ENCODE measurements around the gene MPRIP. TPM values are rescaled to one million over a fixed set of nuclear protein-coding genes. Genes with fewer than 3 reads are reported as not detected.

MPRIP gene
- total RNA-seq, 1 experiment from 2014 or later = 258 TPM

GRCh38 chr17:17035920-17036523, 6.2 kb upstream of the MPRIP start:
- no peaks in the 10 kb centered on the region for H4K20me1 ChIP-seq (ENCODE audit: insufficient read depth)
- no peaks in the 10 kb centered on the region for H3K36me3 ChIP-seq (ENCODE audit: control insufficient read depth in 1 of 2, insufficient read depth in 2 of 2, low read length in 2 of 2)
- H3K4me1 ChIP-seq (ENCODE audit: control insufficient read depth in 1 of 2, insufficient read depth in 2 of 2, low read length in 2 of 2) = peaks cover 25 to 45% of the 10 kb centered on the region in 2 experiments; a peak in 3 of 4 replicates
- no peak overlapping the region for H3K27ac ChIP-seq (ENCODE audit: low read depth, low read length)
- no peak overlapping the region for H3K4me3 ChIP-seq (replicated peaks in 1 of 2; ENCODE audit: low read depth in 1 of 2, low read length in 2 of 2)
- intact Hi-C loops (cut with micrococcal nuclease) = no loop called here
- POLR2A ChIA-PET = interaction anchor here (2.8 kb wide), 1 partner anchor 8 kb away, joined by 15 read pairs; no protein-coding TSS in a partner anchor
- no peaks in the 10 kb centered on the region for H3K27me3 ChIP-seq (ENCODE audit: insufficient read depth, low read length)
- ATAC-seq (no peak), DNase-seq (ENCODE audit: low read depth, low spot score) (no peak)
- no peaks in the 10 kb centered on the region for H3K9me2 ChIP-seq (ENCODE audit: insufficient read depth)
- BruUV-seq (replicated peaks) = no TSS peak
- no peaks in the 10 kb centered on the region for H3K79me2 ChIP-seq (ENCODE audit: insufficient read depth, low read length)
- no peaks in the 10 kb centered on the region for H3K9me3 ChIP-seq (ENCODE audit: control insufficient read depth in 1 of 2, insufficient read depth in 1 of 2, low read depth in 1 of 2, low read length in 2 of 2)
- no peak for TF ChIP-seq POLR2A (IDR thresholded peaks at IDR 0.05; ENCODE audit: borderline replicate concordance, extremely low read depth, insufficient read depth, insufficient read length)
- TF ChIP-seq ELF1 (IDR thresholded peaks at IDR 0.05; ENCODE audit: borderline replicate concordance, low read depth) = no peak
- TF ChIP-seq CBX3 (IDR thresholded peaks at IDR 0.05; ENCODE audit: low read depth) = no peak
- no peak for TF ChIP-seq EGR1 (IDR thresholded peaks at IDR 0.05; ENCODE audit: low read depth)
- RAD21 ChIA-PET (ENCODE audit: low non-redundant PET in 1 of 2, low total read pairs in 2 of 2, uncharacterized antibody in 2 of 2, unreplicated experiment in 2 of 2) = no interaction called here
- H2AFZ ChIP-seq (ENCODE audit: low read depth, low read length, poor library complexity, severe bottlenecking) = no peak overlapping the region
- H3K9ac ChIP-seq (ENCODE audit: low read length) = no peak overlapping the region
- CTCF ChIA-PET = no interaction called here
- no peak overlapping the region for H3K4me2 ChIP-seq (ENCODE audit: low read length)

DNA sequence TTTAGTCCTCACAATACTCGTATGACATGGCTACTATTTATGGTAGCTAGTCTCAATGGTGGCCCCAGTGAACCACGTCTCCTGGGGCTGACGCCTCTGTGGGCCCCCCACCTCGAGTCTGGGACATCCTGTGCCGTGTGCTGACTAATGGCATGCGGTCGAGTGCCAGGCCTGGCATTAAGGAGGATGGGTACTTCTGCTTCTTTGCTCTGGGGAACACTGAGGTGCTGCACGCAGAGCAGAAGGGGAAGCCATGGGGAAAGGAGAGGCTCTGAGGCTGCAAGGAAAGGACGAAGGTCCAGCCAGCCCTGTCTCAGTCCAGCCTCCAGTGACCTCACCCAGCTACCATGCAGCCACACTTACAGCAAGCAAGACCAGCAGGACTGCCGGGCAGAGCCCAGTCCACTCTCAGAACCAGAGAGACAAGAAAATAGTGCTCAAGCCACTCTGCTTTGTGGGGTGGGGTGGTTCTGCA, 5.7 kb upstream of the MPRIP start:
- CTCF ChIA-PET = no interaction called here
- ATAC-seq (no peak), DNase-seq (ENCODE audit: low read depth, low spot score) (no peak)
- no peaks in the 10 kb centered on the region for H3K27me3 ChIP-seq (ENCODE audit: insufficient read depth, low read length)
- no peaks in the 10 kb centered on the region for H4K20me1 ChIP-seq (ENCODE audit: insufficient read depth)
- no peaks in the 10 kb centered on the region for H3K9me2 ChIP-seq (ENCODE audit: insufficient read depth)
- POLR2A ChIA-PET = interaction anchor here (2.8 kb wide), 1 partner anchor 8 kb away, joined by 15 read pairs; no protein-coding TSS in a partner anchor
- no peaks in the 10 kb centered on the region for H3K79me2 ChIP-seq (ENCODE audit: insufficient read depth, low read length)
- intact Hi-C loops (cut with micrococcal nuclease) = no loop called here
- H2AFZ ChIP-seq (ENCODE audit: low read depth, low read length, poor library complexity, severe bottlenecking) = no peak overlapping the region
- H3K4me1 ChIP-seq (ENCODE audit: control insufficient read depth in 1 of 2, insufficient read depth in 2 of 2, low read length in 2 of 2) = peaks cover 30 to 47% of the 10 kb centered on the region in 2 experiments; a peak in 3 of 4 replicates
- H3K27ac ChIP-seq (ENCODE audit: low read depth, low read length) = no peak overlapping the region; the same call in 1 of the 2 replicates
- no peak overlapping the region for H3K4me3 ChIP-seq (replicated peaks in 1 of 2; ENCODE audit: low read depth in 1 of 2, low read length in 2 of 2)
- no peak for TF ChIP-seq FOSL1 (IDR thresholded peaks at IDR 0.05; ENCODE audit: low read depth)
- RAD21 ChIA-PET (ENCODE audit: low non-redundant PET in 1 of 2, low total read pairs in 2 of 2, uncharacterized antibody in 2 of 2, unreplicated experiment in 2 of 2) = no interaction called here
- no peak overlapping the region for H3K4me2 ChIP-seq (ENCODE audit: low read length)
- H3K9me3 ChIP-seq (ENCODE audit: control insufficient read depth in 1 of 2, insufficient read depth in 1 of 2, low read depth in 1 of 2, low read length in 2 of 2) = no peaks in the 10 kb centered on the region
- no TSS peak for BruUV-seq (replicated peaks)
- no peak overlapping the region for H3K9ac ChIP-seq (ENCODE audit: low read length)
- H3K36me3 ChIP-seq (ENCODE audit: control insufficient read depth in 1 of 2, insufficient read depth in 2 of 2, low read length in 2 of 2) = no peaks in the 10 kb centered on the region
